Measurements from ENCODE around the gene NOS3.
"Not testable (repeated sequence)": the region's sequence is repeated elsewhere in the genome, so short reads cannot be mapped to it uniquely, and the experiment has no call there.

The NOS3 gene

DNA sequence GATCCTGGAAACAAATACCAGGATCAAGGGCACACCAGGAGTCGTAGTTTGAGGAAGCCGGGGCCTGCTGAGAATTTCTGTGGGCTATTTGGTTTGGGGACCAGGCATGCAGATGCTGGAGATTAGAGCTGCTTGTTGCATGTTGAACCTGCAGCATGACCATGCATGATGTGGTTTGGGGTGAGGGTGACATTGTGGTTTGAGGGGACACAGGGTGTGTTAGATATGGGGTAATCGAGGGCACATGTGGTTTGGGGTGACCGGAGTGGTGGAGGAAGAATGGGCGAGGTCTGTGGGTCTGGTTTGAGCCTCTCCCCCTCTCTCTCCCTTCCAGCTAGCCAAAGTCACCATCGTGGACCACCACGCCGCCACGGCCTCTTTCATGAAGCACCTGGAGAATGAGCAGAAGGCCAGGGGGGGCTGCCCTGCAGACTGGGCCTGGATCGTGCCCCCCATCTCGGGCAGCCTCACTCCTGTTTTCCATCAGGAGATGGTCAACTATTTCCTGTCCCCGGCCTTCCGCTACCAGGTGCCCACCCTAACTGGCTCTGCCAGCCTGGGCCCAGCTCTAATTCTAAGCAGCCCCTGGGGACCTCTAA, 10.2 kb downstream of the NOS3 start:
- DNase-seq (ENCODE audit: low read depth, low spot score), result no peak

DNA sequence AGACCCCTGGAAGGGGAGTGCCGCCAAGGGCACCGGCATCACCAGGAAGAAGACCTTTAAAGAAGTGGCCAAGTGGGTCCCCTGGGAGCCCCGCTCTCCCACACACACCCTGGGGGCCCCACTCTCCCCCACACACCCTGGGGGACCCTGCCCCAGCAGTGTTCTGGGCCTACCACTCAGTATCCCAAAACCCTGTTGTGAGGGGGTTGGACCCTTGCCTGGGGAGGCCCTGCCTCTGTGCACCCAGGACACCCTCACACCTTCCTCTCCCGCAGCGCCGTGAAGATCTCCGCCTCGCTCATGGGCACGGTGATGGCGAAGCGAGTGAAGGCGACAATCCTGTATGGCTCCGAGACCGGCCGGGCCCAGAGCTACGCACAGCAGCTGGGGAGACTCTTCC, 10.7 kb downstream of the NOS3 start:
- DNase-seq (ENCODE audit: low read depth, low spot score), result no peak

DNA sequence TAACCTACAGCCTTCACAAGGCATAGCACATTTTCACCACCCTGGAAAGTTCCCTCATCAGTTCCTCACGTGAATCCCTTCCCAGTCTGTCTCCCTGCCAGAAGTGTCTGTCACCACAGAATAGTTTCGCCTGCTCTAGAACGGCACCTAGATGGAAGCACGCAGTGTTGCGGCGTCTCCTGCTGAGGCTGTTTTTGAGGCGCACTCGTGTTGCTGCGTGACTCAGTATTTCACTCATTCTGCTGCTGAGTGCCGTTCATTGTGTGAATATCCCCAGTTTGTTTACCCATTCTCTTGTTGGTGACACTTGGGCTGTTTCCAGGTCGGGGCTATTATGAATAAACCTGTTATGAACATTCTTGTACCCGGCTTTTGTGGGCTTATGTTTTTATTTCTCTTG, 12.8 kb downstream of the NOS3 start:
- no peak for DNase-seq (ENCODE audit: low read depth, low spot score)

DNA sequence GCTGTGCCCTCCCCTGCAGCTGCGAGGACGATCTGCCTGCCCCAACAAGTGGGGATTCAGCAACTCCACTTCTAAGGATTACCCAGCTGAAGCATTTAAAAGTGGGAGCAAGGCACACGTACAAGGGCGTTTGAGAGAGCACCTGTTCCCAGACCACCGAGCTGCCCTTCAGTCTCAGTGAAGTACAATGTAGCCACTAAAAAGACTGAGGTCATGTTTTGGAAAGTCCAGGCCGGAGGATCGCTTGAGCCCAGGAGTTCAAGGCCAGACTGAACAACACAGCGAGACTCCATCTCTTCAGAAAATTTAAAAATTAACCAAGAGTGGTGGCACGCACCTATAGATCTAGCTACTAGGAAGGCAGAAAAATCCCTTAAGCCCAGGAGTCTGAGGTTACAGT, 14.7 kb downstream of the NOS3 start:
- DNase-seq (ENCODE audit: low read depth, low spot score), result no peak

DNA sequence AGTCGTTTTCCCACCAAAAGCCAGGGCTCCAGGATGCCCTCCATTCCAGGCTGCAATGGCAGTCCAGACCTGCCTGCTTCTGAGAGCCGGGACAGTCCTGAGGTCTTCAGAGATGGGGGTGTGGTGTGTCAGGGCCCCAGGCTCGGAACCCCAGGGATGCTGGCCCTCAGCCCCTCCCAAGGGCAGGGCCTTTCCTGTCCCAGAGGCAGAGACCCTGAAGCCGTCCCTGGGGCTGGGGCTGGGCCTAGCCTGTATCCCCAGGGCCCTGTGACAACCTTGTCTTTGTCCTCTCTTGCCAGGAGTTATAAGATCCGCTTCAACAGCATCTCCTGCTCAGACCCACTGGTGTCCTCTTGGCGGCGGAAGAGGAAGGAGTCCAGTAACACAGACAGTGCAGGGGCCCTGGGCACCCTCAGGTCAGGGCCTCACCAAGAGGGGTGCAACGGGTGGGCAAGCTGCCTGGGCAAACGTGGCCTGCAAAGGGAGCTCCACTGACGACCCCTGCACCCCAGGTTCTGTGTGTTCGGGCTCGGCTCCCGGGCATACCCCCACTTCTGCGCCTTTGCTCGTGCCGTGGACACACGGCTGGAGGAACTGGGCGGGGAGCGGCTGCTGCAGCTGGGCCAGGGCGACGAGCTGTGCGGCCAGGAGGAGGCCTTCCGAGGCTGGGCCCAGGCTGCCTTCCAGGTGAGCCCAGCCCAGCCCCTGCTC, 15.9 kb downstream of the NOS3 start:
- DNase-seq (ENCODE audit: low read depth, low spot score), result no peak

DNA sequence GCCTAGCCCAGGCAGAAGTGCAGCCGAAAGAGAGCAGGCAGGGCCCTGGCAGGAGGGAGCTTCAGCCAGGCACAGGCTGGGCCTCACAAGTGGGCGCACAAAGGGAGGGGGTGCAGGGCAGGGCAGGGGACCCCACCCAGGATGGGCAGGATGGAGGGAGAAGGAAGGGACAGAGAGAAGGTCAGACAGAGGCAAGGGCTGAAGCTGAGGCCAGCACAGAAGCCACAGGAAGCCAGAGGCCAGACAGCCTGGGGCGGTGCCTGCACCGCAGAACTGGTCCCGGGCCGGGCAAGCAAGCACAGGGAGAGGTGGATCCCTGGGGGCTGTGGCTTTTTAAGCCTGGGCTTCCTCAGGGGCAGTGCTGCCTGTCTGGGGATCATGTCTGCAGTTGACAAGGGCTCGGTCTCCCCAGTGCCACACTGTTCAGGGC, 16.7 kb downstream of the NOS3 start:
- no peak for DNase-seq (ENCODE audit: low read depth, low spot score)

DNA sequence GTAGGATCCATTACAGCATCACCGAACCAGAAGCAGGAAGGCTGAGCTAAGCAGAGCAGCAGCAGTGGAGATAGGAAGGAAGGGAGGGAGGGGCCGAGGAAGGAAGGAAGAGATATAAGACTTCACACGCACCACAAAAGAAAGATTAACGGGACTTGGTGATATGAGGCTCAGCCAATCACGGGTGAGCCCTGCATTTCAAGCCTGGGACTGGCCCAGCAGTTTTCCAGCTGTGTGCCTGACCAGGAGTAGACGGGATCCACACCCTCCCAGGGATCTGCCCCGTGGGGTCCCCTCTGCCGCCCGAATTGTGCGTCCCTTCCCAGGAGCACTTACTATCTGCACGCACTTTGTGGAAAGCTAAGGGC, 17.3 kb downstream of the NOS3 start:
- DNase-seq (ENCODE audit: low read depth, low spot score), result no peak

DNA sequence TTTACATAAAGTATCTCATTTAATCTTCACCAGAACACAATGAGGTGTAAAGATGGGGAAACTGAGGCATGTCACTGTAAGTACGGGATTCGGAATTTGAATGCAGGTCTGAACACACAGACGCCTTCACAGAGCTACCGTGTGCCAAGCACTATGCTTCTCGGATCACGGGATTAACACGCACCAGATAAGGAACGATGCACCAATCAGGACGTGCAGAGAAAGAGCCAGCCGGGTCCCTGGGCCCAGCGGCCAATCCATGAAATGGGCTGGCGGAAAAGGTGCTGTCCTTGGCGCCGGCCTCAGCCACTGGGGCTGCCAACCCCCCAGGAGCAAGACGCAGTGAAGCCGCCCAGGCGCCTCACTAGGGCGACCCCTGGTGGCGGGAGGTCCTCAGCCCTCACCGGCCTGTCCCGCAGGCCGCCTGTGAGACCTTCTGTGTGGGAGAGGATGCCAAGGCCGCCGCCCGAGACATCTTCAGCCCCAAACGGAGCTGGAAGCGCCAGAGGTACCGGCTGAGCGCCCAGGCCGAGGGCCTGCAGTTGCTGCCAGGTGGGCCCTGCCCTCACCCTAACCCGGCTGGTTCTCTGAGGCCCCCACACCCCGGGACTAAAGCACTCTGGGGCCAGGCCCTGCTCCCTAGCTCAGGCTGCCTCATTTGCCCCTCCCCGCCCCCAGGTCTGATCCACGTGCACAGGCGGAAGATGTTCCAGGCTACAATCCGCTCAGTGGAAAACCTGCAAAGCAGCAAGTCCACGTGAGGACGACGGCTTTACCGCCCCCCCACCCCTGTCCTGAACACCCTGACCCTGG, 17.9 kb downstream of the NOS3 start:
- no peak for DNase-seq (ENCODE audit: low read depth, low spot score)

DNA sequence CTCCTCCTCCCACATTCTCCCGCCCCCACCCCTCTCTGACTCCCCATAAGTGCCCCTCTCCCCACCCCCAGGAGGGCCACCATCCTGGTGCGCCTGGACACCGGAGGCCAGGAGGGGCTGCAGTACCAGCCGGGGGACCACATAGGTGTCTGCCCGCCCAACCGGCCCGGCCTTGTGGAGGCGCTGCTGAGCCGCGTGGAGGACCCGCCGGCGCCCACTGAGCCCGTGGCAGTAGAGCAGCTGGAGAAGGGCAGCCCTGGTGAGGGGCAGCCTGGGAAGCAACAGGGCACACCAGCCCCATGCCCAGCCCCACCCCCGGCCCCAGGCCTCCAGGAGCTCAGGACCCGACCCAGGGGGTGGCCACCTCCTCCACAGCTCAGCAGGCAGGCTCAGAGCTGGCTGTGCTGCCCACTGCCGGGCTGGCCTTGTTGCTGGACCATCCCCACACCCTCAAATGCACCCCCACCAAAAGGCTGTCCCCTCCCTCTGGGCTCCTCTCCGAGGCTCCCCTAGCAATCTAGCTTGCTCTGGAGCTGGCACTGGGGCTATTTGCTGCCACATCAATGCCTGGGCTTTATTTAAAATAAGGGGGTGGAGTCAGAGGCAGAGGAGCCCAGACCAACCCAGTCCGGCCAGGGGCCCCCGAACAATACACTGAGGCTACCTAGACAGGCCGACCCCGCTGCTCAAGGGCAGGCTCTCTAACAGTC, 18.7 kb downstream of the NOS3 start:
- DNase-seq (ENCODE audit: low read depth, low spot score), result no peak

DNA sequence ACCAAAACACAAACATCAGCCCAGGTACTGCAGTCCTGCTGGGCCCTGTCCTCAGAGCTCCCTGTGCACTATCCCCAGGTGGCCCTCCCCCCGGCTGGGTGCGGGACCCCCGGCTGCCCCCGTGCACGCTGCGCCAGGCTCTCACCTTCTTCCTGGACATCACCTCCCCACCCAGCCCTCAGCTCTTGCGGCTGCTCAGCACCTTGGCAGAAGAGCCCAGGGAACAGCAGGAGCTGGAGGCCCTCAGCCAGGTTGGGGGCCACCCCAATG, 19.2 kb downstream of the NOS3 start:
- DNase-seq (ENCODE audit: low read depth, low spot score), result no peak

DNA sequence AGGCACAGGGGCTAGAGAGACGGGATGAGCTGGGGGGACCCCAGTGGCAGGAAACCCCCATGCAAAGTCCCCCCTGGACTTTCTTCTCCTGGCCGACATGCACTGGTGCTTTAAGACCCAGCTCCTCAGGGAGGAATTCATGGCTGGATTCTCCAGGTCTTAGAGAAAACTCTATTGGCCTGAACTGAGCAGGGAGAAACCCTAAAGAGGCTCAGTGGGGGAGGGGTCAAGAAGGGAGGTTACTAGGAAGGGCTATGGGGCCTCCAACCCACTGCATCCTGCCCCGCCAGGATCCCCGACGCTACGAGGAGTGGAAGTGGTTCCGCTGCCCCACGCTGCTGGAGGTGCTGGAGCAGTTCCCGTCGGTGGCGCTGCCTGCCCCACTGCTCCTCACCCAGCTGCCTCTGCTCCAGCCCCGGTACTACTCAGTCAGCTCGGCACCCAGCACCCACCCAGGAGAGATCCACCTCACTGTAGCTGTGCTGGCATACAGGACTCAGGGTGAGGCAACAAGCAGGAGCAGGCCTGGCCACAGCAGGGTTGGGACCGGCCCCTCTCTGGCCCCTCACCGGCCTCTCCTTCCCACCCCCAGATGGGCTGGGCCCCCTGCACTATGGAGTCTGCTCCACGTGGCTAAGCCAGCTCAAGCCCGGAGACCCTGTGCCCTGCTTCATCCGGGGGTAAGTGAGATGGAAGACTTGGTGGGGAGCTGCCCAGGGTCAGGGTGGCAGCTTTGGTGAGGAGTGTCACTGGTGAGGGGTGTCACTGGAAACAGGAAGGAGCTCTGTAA, 19.7 kb downstream of the NOS3 start:
- no peak for DNase-seq (ENCODE audit: low read depth, low spot score)

DNA sequence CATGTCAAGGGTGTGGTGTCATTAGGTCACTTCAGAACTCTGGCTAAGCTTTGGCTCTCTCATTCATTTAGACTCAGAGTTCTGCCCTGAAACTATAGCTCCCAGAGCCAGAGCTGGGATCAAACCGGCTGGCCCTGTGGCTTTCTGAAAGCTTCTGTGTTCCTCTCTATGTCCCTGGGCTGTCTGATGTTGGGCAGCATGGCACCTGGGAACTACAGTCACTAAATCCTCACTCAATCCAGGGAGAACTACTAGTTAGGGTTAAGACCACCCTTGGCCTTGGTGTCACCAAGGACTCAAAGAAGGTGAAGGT, 20.2 kb downstream of the NOS3 start:
- DNase-seq (ENCODE audit: low read depth, low spot score), result no peak

DNA sequence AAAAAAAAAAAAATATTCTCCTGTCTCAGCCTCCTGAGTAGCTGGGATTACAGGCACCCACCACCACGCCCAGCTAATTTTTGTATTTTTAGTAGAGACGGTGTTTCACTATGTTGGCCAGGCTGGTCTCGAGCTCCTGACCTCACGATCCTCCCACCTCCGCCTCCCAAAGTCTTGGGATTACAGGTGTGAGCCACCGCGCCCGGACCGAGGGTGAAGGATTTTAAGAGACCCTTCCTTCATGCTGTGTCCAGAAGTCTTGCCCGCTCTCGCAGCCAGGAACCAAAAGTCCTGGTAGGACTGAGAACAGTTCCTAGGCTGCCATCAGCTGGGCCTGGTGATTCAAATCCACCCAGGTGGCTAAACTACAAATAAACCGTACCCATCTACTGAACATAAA, 20.8 kb downstream of the NOS3 start:
- not testable (repeated sequence) for DNase-seq (ENCODE audit: low read depth, low spot score)

DNA sequence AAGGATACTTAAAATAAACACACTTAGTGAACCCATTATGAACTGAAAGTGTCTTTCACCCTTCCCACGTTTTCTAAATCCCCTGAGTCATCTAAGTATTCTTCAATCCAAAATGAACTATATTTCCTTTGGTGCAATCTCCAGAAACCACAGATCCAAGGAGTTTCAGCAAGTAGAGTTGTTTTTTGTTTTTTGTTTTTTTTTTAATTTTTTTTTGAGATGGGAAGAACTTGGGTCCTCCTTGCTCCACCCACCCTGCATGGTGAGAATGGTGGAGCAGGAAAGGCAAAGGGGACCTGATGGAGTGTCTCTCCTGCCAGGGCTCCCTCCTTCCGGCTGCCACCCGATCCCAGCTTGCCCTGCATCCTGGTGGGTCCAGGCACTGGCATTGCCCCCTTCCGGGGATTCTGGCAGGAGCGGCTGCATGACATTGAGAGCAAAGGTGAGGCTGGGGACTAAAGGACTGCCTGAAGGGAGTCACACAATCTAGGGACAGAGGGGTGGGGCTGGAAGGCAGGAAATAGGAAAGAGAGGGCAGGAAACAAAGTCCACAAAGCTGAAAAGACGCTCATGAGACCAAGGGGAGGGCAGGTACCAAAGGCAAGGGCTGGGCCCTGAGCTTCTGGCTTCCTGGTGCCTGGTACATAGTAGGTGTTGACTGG, 21.3 kb downstream of the NOS3 start:
- no peak for DNase-seq (ENCODE audit: low read depth, low spot score)

DNA sequence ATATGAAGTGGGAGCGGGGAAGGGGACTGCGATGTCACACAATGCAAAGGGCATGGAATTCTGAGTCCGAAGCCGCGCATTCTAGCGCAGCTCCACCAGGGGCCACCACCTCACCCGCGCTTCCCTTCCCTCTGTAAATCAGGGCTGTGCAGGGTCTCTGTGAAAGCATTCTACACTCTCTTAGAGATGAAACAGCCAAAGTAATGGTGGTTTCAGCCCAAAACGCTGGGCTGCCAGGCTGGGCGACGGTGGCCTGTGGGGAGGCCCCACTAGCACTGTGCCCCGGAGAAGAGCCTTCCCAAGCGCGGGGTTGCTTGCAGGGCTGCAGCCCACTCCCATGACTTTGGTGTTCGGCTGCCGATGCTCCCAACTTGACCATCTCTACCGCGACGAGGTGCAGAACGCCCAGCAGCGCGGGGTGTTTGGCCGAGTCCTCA, 22.1 kb downstream of the NOS3 start:
- no peak for DNase-seq (ENCODE audit: low read depth, low spot score)

DNA sequence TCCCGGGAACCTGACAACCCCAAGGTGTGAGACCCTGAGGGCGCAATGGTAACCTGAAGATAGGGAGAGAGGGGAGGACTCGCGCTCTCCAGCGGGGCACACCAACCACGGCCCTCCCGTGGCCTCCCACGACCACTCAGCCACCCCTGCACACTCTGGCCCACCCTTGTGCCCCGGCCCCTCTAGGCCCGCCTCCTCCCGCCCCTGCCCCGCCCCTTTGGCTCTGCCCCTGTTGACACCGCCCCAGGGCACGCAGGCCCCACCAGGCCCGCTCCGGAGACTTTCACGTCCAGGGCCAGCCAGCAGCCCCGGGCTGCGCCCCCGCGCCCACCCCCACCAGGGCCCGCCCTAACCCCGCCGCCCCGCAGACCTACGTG, 22.5 kb downstream of the NOS3 start:
- DNase-seq (ENCODE audit: low read depth, low spot score), result no peak

DNA sequence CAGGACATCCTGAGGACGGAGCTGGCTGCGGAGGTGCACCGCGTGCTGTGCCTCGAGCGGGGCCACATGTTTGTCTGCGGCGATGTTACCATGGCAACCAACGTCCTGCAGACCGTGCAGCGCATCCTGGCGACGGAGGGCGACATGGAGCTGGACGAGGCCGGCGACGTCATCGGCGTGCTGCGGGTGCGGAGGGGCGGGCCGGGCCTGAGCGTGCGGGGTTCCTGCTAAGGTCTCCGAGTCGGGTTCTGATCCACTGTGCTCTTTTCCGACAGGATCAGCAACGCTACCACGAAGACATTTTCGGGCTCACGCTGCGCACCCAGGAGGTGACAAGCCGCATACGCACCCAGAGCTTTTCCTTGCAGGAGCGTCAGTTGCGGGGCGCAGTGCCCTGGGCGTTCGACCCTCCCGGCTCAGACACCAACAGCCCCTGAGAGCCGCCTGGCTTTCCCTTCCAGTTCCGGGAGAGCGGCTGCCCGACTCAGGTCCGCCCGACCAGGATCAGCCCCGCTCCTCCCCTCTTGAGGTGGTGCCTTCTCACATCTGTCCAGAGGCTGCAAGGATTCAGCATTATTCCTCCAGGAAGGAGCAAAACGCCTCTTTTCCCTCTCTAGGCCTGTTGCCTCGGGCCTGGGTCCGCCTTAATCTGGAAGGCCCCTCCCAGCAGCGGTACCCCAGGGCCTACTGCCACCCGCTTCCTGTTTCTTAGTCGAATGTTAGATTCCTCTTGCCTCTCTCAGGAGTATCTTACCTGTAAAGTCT, 23.1 kb downstream of the NOS3 start:
- DNase-seq (ENCODE audit: low read depth, low spot score), result no peak

DNA sequence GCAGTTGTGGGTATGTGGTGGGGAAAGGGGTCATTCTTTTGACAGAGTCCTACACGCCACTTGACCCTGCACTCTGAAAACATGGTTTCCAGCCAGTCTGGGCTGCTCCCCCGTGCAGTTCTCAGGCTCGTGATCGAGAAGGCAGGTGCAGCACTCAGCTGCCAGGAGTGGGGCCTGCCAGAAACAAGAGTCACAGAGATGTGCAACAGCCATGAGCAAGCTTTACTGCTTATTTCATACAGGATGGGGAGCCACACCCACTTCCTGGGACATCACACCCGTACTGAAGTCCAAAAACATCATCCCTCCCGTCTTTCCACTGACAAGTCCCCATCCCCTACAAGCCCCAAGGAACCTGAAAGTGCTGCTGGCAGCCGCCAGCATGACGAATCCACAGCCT, 24.1 kb downstream of the NOS3 start:
- DNase-seq (ENCODE audit: low read depth, low spot score), result no peak

DNA sequence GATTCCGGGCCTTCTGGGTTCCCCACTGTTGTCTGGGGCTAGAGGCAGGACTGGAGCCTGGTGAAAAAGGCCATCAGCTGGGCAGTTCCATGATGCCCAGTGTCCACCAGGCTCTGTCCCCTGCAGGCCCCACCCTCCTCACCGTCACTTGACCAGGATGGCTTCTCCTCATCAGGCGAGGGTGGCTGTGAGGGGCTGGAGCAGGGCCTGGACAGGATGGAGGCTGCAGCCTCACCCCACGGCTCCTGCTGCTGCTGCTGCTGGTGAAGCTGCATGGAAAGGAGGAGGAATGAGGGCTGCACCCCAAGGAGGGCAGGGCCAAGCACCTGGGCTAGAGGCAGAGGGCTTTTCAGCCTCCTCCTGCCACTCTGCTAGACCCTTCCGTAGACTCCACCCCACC, 25.1 kb downstream of the NOS3 start:
- DNase-seq (ENCODE audit: low read depth, low spot score), result no peak

DNA sequence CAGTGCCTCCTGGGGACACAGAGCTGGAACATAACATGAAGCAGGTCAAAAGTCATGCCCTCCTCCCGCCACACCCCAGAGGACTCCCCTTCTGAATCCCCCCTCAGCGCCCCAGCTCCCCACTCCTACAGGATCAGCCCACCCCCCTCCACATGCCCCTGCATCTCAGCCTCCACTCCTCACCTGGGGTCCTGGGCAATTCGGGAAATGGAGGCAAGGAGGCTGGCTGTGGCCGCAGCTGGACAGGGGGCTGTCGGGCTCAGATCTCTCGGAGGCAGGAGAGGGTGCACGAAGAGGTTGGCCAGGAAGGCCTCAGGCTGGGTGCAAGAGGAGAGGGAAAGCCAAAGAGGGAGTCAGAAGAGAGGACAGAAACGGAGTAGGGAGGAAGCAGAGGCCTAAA, 25.7 kb downstream of the NOS3 start:
- no peak for DNase-seq (ENCODE audit: low read depth, low spot score)

DNA sequence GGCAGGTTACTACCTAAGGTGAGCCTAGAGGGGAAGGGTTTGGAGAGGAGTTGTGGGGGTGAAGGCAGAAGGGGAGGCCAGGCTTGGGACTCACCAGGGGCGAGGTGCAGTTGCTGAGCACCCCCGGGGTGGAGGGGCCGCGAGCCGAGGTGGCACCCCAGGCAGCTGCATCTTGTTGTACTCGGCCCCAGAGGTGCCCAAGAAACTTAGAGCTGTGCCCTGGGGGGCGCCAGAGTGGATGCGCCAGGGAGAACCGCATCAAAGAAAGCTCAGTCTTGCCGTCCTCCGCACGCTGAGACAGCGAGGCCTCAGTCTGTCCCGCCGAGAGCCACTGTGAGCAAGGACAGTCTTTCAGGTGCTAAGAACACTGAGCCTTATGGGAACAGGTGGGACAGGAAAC, 26.1 kb downstream of the NOS3 start:
- no peak for DNase-seq (ENCODE audit: low read depth, low spot score)

Data from smooth muscle cell of the brain vasculature (primary cell).